Mesothelial cell of epicardium (in vitro differentiated cells): Measurements from ENCODE around the gene NUTF2. TPM values are rescaled to one million over a fixed set of nuclear protein-coding genes. Genes with fewer than 3 reads are reported as not detected.
"Not testable (repeated sequence)": the region's sequence is repeated elsewhere in the genome, so short reads cannot be mapped to it uniquely, and the experiment has no call there.

Experiments
- DNase-seq, 2 experiments: peaks; one replicate each; pipeline ENCODE4 v3.0.0; 2021; ENCODE audit warnings: low spot score in 2 of 2; ENCODE audit not compliant: unreplicated experiment in 2 of 2
- H3K27ac Mint-ChIP-seq: 2 replicates; pipeline ENCODE4 v1.8.0; 2021; ENCODE audit warnings: mixed read lengths
- H3K27me3 Mint-ChIP-seq: 2 replicates; pipeline ENCODE4 v1.8.0; 2021; ENCODE audit warnings: low read depth, mixed read lengths
- H3K36me3 Mint-ChIP-seq: 2 replicates; pipeline ENCODE4 v1.8.0; 2021; ENCODE audit warnings: mixed read lengths
- H3K4me1 Mint-ChIP-seq: 2 replicates; pipeline ENCODE4 v1.8.0; 2021; ENCODE audit warnings: mixed read lengths
- H3K4me3 Mint-ChIP-seq: 2 replicates; pipeline ENCODE4 v1.8.0; 2021; ENCODE audit warnings: mild to moderate bottlenecking, moderate library complexity, mixed read lengths
- H3K9me3 Mint-ChIP-seq: 2 replicates; pipeline ENCODE4 v1.8.0; 2021; ENCODE audit warnings: mixed read lengths
- CTCF ChIP-seq: fragments of 200-600 bp; sonication (generic); IDR thresholded peaks from one replicate; pipeline ENCODE4 v1.5.0; 2021; ENCODE audit warnings: antibody characterized with exemption; ENCODE audit not compliant: unreplicated experiment
- total RNA-seq: library from RNA; stranded (reverse); gene quantifications from 3 replicates; pipeline ENCODE4 v1.2.1, GENCODE V29; 2021

The NUTF2 gene
- total RNA-seq, 1 donor from 2014 or later, result 130 TPM

GRCh38 chr16:67861877-67862276 lies 15.1 kb downstream of the NUTF2 start:
- Mint-ChIP-seq H3K36me3 (peaks cover 5% of the 10 kb centered on the region), H3K4me1 (peaks cover 3% of the 10 kb centered on the region), H3K4me3 (no peak overlapping the region), H3K27ac (no peak overlapping the region), H3K27me3 (no peaks in the 10 kb centered on the region), H3K9me3 (no peaks in the 10 kb centered on the region)
- DNase-seq, result no peak
- TF ChIP-seq CTCF, result no peak

GRCh38 chr16:67862623-67863583 lies 16.2 kb downstream of the NUTF2 start:
- no peaks in the 10 kb centered on the region for H3K9me3 Mint-ChIP-seq
- no peak for DNase-seq
- no peak overlapping the region for H3K4me3 Mint-ChIP-seq
- TF ChIP-seq CTCF, result no peak
- peak overlapping the region; percentile 8 for H3K27ac Mint-ChIP-seq
- H3K27me3 Mint-ChIP-seq, result no peaks in the 10 kb centered on the region
- no peaks in the 10 kb centered on the region for H3K4me1 Mint-ChIP-seq
- peaks cover 5% of the 10 kb centered on the region for H3K36me3 Mint-ChIP-seq

GRCh38 chr16:67864044-67864443 lies 17.3 kb downstream of the NUTF2 start:
- H3K9me3 Mint-ChIP-seq, H3K27me3 Mint-ChIP-seq, H3K4me3 Mint-ChIP-seq, H3K36me3 Mint-ChIP-seq, H3K4me1 Mint-ChIP-seq, DNase-seq, H3K27ac Mint-ChIP-seq: not testable (repeated sequence)

GRCh38 chr16:67864594-67864993 lies 17.9 kb downstream of the NUTF2 start:
- Mint-ChIP-seq H3K27ac (no peak overlapping the region), H3K4me1 (no peaks in the 10 kb centered on the region), H3K27me3 (no peaks in the 10 kb centered on the region), H3K4me3 (no peak overlapping the region), H3K36me3 (peaks cover 5% of the 10 kb centered on the region), H3K9me3 (no peaks in the 10 kb centered on the region)
- no peak for TF ChIP-seq CTCF
- no peak for DNase-seq

- H3K4me1 Mint-ChIP-seq, result no peaks in the 10 kb centered on the region
- H3K36me3 Mint-ChIP-seq, result peaks cover 7% of the 10 kb centered on the region
- no peak overlapping the region for H3K4me3 Mint-ChIP-seq
- no peak for DNase-seq
- H3K27me3 Mint-ChIP-seq, result no peaks in the 10 kb centered on the region
- H3K27ac Mint-ChIP-seq, result no peak overlapping the region
- H3K9me3 Mint-ChIP-seq, result no peaks in the 10 kb centered on the region
- TF ChIP-seq CTCF, result no peak
These were observed 18.6 kb downstream of the NUTF2 start for GRCh38 chr16:67865318-67865717.

- no peak for TF ChIP-seq CTCF
- H3K4me3 Mint-ChIP-seq, result no peak overlapping the region
- peaks cover 7% of the 10 kb centered on the region for H3K36me3 Mint-ChIP-seq
- H3K9me3 Mint-ChIP-seq, result no peaks in the 10 kb centered on the region
- DNase-seq, result no peak
- no peaks in the 10 kb centered on the region for H3K4me1 Mint-ChIP-seq
- no peaks in the 10 kb centered on the region for H3K27me3 Mint-ChIP-seq
- H3K27ac Mint-ChIP-seq, result no peak overlapping the region
These were observed 21.6 kb downstream of the NUTF2 start for GRCh38 chr16:67868290-67868689.
